Measurements from ENCODE around the gene SMAD6. TPM values are rescaled to one million over a fixed set of nuclear protein-coding genes. Genes with fewer than 3 reads are reported as not detected.

The SMAD6 gene
- total and polyA plus RNA-seq, 9 of the 15 experiments (the other 6 are each of a cell fraction or from before 2014, with no cell fraction given) = 0.10 to 15.5 (median 3.7) TPM

- no peak for TF ChIP-seq AFF4 (CRISPR knock-in tag; IDR thresholded peaks at IDR 0.05)
- no peak for TF ChIP-seq ELK3 (CRISPR knock-in tag; IDR thresholded peaks at IDR 0.05)
- no peak for TF ChIP-seq MBD2 (IDR thresholded peaks at IDR 0.05; ENCODE audit: borderline replicate concordance, low read depth)
- TF ChIP-seq ZNF134 (CRISPR knock-in tag; conservative IDR thresholded peaks at IDR 0.05) = no peak
- TF ChIP-seq TBL1XR1 (IDR thresholded peaks at IDR 0.05; ENCODE audit: low read length in 2 of 2) = no peak
- no peak for TF ChIP-seq MAFF (IDR thresholded peaks at IDR 0.05; ENCODE audit: low read length)
- no peak for TF ChIP-seq ZNF766 (CRISPR knock-in tag; conservative IDR thresholded peaks at IDR 0.05)
- TF ChIP-seq, protein P1, sequence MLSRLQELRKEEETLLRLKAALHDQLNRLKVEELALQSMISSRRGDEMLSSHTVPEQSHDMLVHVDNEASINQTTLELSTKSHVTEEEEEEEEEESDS (CRISPR knock-in tag; IDR thresholded peaks at IDR 0.05) = no peak
- no peak for TF ChIP-seq TAF7 (tag; IDR thresholded peaks at IDR 0.05)
- TF ChIP-seq, protein P2, sequence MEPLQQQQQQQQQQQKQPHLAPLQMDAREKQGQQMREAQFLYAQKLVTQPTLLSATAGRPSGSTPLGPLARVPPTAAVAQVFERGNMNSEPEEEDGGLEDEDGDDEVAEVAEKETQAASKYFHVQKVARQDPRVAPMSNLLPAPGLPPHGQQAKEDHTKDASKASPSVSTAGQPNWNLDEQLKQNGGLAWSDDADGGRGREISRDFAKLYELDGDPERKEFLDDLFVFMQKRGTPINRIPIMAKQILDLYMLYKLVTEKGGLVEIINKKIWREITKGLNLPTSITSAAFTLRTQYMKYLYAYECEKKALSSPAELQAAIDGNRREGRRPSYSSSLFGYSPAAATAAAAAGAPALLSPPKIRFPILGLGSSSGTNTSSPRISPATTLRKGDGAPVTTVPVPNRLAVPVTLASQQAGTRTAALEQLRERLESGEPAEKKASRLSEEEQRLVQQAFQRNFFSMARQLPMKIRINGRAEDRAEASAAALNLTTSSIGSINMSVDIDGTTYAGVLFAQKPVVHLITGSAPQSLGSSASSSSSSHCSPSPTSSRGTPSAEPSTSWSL (CRISPR knock-in tag; IDR thresholded peaks at IDR 0.05; ENCODE audit: borderline replicate concordance) = no peak
- TF ChIP-seq ZNF124 (CRISPR knock-in tag; IDR thresholded peaks at IDR 0.05) = no peak
- no peak for TF ChIP-seq ZBTB17 (CRISPR knock-in tag; IDR thresholded peaks at IDR 0.05)
- TF ChIP-seq, protein P3, sequence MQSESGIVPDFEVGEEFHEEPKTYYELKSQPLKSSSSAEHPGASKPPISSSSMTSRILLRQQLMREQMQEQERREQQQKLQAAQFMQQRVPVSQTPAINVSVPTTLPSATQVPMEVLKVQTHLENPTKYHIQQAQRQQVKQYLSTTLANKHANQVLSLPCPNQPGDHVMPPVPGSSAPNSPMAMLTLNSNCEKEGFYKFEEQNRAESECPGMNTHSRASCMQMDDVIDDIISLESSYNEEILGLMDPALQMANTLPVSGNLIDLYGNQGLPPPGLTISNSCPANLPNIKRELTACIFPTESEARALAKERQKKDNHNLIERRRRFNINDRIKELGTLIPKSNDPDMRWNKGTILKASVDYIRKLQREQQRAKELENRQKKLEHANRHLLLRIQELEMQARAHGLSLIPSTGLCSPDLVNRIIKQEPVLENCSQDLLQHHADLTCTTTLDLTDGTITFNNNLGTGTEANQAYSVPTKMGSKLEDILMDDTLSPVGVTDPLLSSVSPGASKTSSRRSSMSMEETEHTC (IDR thresholded peaks at IDR 0.05) = no peak
- TF ChIP-seq ZNF655 (CRISPR knock-in tag; IDR thresholded peaks at IDR 0.05) = no peak
- TF ChIP-seq ZNF764 (CRISPR knock-in tag; IDR thresholded peaks at IDR 0.05; ENCODE audit: low read depth) = no peak
- TF ChIP-seq, protein P4, sequence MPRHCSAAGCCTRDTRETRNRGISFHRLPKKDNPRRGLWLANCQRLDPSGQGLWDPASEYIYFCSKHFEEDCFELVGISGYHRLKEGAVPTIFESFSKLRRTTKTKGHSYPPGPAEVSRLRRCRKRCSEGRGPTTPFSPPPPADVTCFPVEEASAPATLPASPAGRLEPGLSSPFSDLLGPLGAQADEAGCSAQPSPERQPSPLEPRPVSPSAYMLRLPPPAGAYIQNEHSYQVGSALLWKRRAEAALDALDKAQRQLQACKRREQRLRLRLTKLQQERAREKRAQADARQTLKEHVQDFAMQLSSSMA (CRISPR knock-in tag; IDR thresholded peaks at IDR 0.05) = no peak
Measured at GRCh38 chr15:66673410-66674322, 28.4 kb upstream of the SMAD6 start (continued).

Measured in K562 (cell line).